B cell (primary cell): ENCODE results near the gene HIF3A. TPM values are rescaled to one million over a fixed set of nuclear protein-coding genes. Genes with fewer than 3 reads are reported as not detected.

ENCODE experiments used
- ATAC-seq: fragments of 200-7000 bp; cut with Tn5 transposase; one replicate; pipeline ENCODE4 v1.10.0; 2021; ENCODE audit warnings: low read depth, mild to moderate bottlenecking, moderate number of reproducible peaks, moderate library complexity
- CTCF ChIA-PET: fragments of 350-600 bp; sonication (Branson Sonifier 250); formaldehyde crosslinking; loops from one replicate; lab custom pipeline; 2021; ENCODE audit warnings: antibody characterized with exemption, inconsistent platforms; lab: Charles Lee
- POLR2A ChIA-PET: fragments of 350-600 bp; sonication (Branson Sonifier 250); formaldehyde crosslinking; loops from one replicate; lab custom pipeline; 2021; ENCODE audit warnings: antibody characterized with exemption; lab: Charles Lee
- DNase-seq: peaks from one replicate; pipeline ENCODE4 v3.0.0; 2013
- H2AFZ ChIP-seq: 2 replicates; pipeline ENCODE4 v1.6.1; 2012; ENCODE audit warnings: mild to moderate bottlenecking, low read depth, low read length; ENCODE audit not compliant: insufficient read depth, poor library complexity, severe bottlenecking
- H3K27ac ChIP-seq, 2 donors: 1 replicate in 1 of 2; 2 replicates in 1 of 2; pipeline ENCODE4 v1.5.1; 2012 to 2013; ENCODE audit warnings: low read length in 2 of 2, mild to moderate bottlenecking in 2 of 2, moderate library complexity in 1 of 2
- H3K27me3 ChIP-seq, 4 experiments: fragments of 200-600 bp in 1 of 4; sonication (generic) in 1 of 4; replicated peaks in 1 of 4; 1 replicate in 2 of 4; 2 replicates in 2 of 4; pipeline versions ENCODE4 v1.6.1 to v1.7.0; 2013 to 2016; ENCODE audit warnings: low read length in 3 of 4, mild to moderate bottlenecking in 2 of 4, mixed read lengths in 1 of 4, moderate library complexity in 1 of 4; ENCODE audit not compliant: insufficient read depth in 4 of 4, control insufficient read depth in 3 of 4; ENCODE audit errors: control extremely low read depth in 1 of 4
- H3K36me3 ChIP-seq, 2 experiments: replicated peaks in 1 of 2; 1 replicate in 1 of 2; 2 replicates in 1 of 2; pipeline versions ENCODE4 v1.6.1 to v1.7.1; 2013; ENCODE audit warnings: low read length in 1 of 2; ENCODE audit not compliant: insufficient read depth in 2 of 2, control insufficient read depth in 1 of 2; ENCODE audit errors: control extremely low read depth in 1 of 2, extremely low read depth in 1 of 2
- H3K4me1 ChIP-seq, 2 donors: fragments of 200-600 bp in 1 of 2; sonication (generic) in 1 of 2; 1 replicate in 1 of 2; 2 replicates in 1 of 2; pipeline versions ENCODE4 v1.5.1 to v1.6.1; 2013 to 2017; ENCODE audit warnings: low read length in 2 of 2; ENCODE audit not compliant: control insufficient read depth in 2 of 2, insufficient read depth in 2 of 2
- H3K4me2 ChIP-seq: replicated peaks from 2 replicates; pipeline ENCODE3; 2012; ENCODE audit warnings: mild to moderate bottlenecking, low read depth, low read length; ENCODE audit not compliant: poor library complexity, severe bottlenecking
- H3K4me3 ChIP-seq, 5 experiments: fragments of 200-600 bp in 1 of 5; sonication (generic) in 1 of 5; 1 replicate in 3 of 5; 2 replicates in 2 of 5; pipeline versions ENCODE4 v1.5.1 to v1.7.0; 2011 to 2016; ENCODE audit warnings: low read length in 4 of 5, mild to moderate bottlenecking in 4 of 5, low read depth in 2 of 5, control low read depth in 1 of 5, moderate library complexity in 1 of 5; ENCODE audit not compliant: insufficient read depth in 1 of 5; ENCODE audit errors: control extremely low read depth in 1 of 5, extremely low read depth in 1 of 5
- H3K79me2 ChIP-seq: fragments of 200-600 bp; sonication (generic); one replicate; pipeline ENCODE4 v1.6.0; 2016; ENCODE audit warnings: low read length; ENCODE audit not compliant: control insufficient read depth, insufficient read depth
- H3K9ac ChIP-seq: fragments of 200-600 bp; sonication (generic); 2 replicates; pipeline ENCODE4 v1.6.1; 2017; ENCODE audit warnings: mild to moderate bottlenecking, low read length, moderate library complexity
- H3K9me3 ChIP-seq, 3 donors: one replicate each; pipeline versions ENCODE4 v1.6.1 to v1.7.1; 2013; ENCODE audit warnings: low read length in 2 of 3; ENCODE audit not compliant: control insufficient read depth in 2 of 3, insufficient read depth in 1 of 3; ENCODE audit errors: control extremely low read depth in 1 of 3
- H4K20me1 ChIP-seq: 2 replicates; pipeline ENCODE4 v1.6.0; 2012; ENCODE audit warnings: mild to moderate bottlenecking, low read length; ENCODE audit not compliant: insufficient read depth, control insufficient read depth, poor library complexity, severe bottlenecking
- H3K27ac Mint-ChIP-seq: one replicate; pipeline ENCODE4 v1.8.0; 2021; ENCODE audit warnings: mixed read lengths
- H3K27me3 Mint-ChIP-seq: one replicate; pipeline ENCODE4 v1.8.0; 2021; ENCODE audit warnings: mixed read lengths
- H3K4me1 Mint-ChIP-seq: one replicate; pipeline ENCODE4 v1.8.0; 2021; ENCODE audit warnings: mixed read lengths
- H3K4me3 Mint-ChIP-seq: one replicate; pipeline ENCODE4 v1.8.0; 2021; ENCODE audit warnings: mixed read lengths
- H3K9me3 Mint-ChIP-seq: one replicate; pipeline ENCODE4 v1.8.0; 2022; ENCODE audit warnings: mixed read lengths; ENCODE audit not compliant: insufficient read depth
- EZH2 ChIP-seq: IDR thresholded peaks from 2 replicates; pipeline ENCODE4 v1.6.1; 2012; ENCODE audit warnings: borderline replicate concordance, low read depth, mild to moderate bottlenecking, moderate library complexity, low read length; ENCODE audit not compliant: insufficient read depth, poor library complexity, severe bottlenecking
- WGBS: methylation state at CpG from one replicate; pipeline ENCODE4 v1.1.5; 2013; ENCODE audit warnings: missing lambda C conversion rate; ENCODE audit not compliant: insufficient coverage; 5-methylcytosine and 5-hydroxymethylcytosine counted together
- intact Hi-C: fragments of 100-400 bp; cut with micrococcal nuclease; formaldehyde crosslinking; loops from one replicate; pipeline ENCODE4 v1.10.0; 2022
- polyA plus RNA-seq: library from polyadenylated mRNA; depleted of rRNA; stranded (reverse); fragments of >200 nt; gene quantifications from 2 replicates; pipeline ENCODE4 v1.2.3, GENCODE V29; 2012
- total RNA-seq, 2 donors: library from RNA; stranded (reverse); fragments of 120-200 nt in 1 of 2; gene quantifications; 1 replicate in 1 of 2; 2 replicates in 1 of 2; pipeline versions ENCODE4 v1.2.3 to v1.2.4, GENCODE V29; 2013 to 2022
- TF ChIP-seq, protein P1 (sequence below): fragments of 200-600 bp; IDR thresholded peaks from one replicate; pipeline ENCODE4 v1.8.0; 2022; ENCODE audit warnings: antibody characterized with exemption, mild to moderate bottlenecking

Gene HIF3A
- total and polyA plus RNA-seq, 2 donors (not counting 1 experiment from before 2014, with no cell fraction given): not detected

DNA sequence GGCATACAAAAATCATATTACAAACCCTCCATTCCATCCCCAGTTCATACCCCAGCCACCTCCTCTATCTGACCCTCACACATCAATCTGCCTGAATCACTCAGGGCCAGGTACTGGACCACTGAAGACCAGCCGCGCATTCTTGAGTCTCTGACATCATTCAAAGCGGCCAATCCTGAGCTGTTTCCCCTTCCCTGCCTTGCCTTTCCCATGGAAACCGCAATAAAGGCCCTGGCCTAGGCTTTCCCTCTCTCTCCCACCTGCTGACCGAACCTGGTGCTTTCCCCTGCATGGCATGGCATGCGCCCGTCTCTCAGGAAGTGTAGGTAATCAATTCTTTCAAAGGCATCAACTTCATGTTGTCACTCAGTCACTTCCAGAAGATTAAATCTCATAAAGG is 17.7 kb upstream of the HIF3A start:
- 92% methylated on average over 6 of the region's 7 CpGs for WGBS
- no peak overlapping the region for H3K27ac ChIP-seq
- Mint-ChIP-seq H3K27me3 (peaks cover 34% of the 10 kb centered on the region), H3K4me3 (no peak overlapping the region), H3K9me3 (no peaks in the 10 kb centered on the region), H3K4me1 (no peaks in the 10 kb centered on the region), H3K27ac (no peak overlapping the region)
- ATAC-seq: no peak
- H3K9me3 ChIP-seq: no peaks in the 10 kb centered on the region
- H3K27me3 ChIP-seq: no peaks in the 10 kb centered on the region
- H2AFZ ChIP-seq: no peak overlapping the region
- intact Hi-C loops: no loop called here
- H3K9ac ChIP-seq: no peak overlapping the region
- no peaks in the 10 kb centered on the region for H3K4me1 ChIP-seq
- no peak for DNase-seq
- no peaks in the 10 kb centered on the region for H4K20me1 ChIP-seq
- POLR2A ChIA-PET: no interaction called here
- no peaks in the 10 kb centered on the region for H3K79me2 ChIP-seq
- no peak overlapping the region for H3K4me2 ChIP-seq
- H3K4me3 ChIP-seq: no peak overlapping the region
- CTCF ChIA-PET: interaction anchor here (1.4 to 2.2 kb wide), 2 partner anchors 11 to 208 kb away, joined by 5 to 7 read pairs; no protein-coding TSS in a partner anchor
- TF ChIP-seq EZH2: no peak
- TF ChIP-seq, protein P1, sequence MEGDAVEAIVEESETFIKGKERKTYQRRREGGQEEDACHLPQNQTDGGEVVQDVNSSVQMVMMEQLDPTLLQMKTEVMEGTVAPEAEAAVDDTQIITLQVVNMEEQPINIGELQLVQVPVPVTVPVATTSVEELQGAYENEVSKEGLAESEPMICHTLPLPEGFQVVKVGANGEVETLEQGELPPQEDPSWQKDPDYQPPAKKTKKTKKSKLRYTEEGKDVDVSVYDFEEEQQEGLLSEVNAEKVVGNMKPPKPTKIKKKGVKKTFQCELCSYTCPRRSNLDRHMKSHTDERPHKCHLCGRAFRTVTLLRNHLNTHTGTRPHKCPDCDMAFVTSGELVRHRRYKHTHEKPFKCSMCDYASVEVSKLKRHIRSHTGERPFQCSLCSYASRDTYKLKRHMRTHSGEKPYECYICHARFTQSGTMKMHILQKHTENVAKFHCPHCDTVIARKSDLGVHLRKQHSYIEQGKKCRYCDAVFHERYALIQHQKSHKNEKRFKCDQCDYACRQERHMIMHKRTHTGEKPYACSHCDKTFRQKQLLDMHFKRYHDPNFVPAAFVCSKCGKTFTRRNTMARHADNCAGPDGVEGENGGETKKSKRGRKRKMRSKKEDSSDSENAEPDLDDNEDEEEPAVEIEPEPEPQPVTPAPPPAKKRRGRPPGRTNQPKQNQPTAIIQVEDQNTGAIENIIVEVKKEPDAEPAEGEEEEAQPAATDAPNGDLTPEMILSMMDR: no peak
- no peaks in the 10 kb centered on the region for H3K36me3 ChIP-seq

DNA sequence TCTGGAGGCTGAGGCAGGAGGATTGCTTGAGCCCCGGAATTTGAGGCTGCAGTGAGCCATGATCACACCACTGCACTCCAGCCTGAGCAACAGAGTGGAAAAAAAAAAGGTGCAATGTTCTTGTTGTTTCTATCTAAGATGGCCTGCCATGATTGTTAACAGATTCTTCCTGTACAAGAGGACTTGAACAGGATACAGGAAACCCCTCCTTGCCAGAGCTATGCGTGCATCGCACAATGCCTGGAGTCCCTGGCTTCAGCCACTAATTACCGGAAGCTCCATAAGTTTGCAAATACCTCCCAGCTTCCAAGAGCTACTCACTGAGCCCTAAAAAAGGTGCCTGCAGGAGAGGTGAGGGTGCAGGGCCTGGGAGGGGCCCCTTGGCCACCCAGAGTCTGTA is 13.1 kb upstream of the HIF3A start:
- POLR2A ChIA-PET: no interaction called here
- no peak overlapping the region for H3K27ac ChIP-seq
- no peak overlapping the region for H3K27ac Mint-ChIP-seq
- H3K4me3 ChIP-seq: no peak overlapping the region
- H4K20me1 ChIP-seq: no peaks in the 10 kb centered on the region
- no peaks in the 10 kb centered on the region for H3K4me1 Mint-ChIP-seq
- H3K9me3 Mint-ChIP-seq: no peaks in the 10 kb centered on the region
- H2AFZ ChIP-seq: no peak overlapping the region
- intact Hi-C loops: no loop called here
- H3K4me1 ChIP-seq: no peaks in the 10 kb centered on the region
- H3K79me2 ChIP-seq: no peaks in the 10 kb centered on the region
- CTCF ChIA-PET: interaction anchor here (0.7 to 1.7 kb wide), 2 partner anchors 16 to 230 kb away, joined by 3 to 4 read pairs; no protein-coding TSS in a partner anchor
- ATAC-seq: no peak
- 40% methylated on average over 3 of the region's 4 CpGs for WGBS
- H3K27me3 ChIP-seq: no peaks in the 10 kb centered on the region
- no peak for TF ChIP-seq EZH2
- TF ChIP-seq, protein P1: no peak
- peaks cover 0 to 3% (median 0%) of the 10 kb centered on the region in 3 donors for H3K9me3 ChIP-seq
- no peak overlapping the region for H3K4me3 Mint-ChIP-seq
- no peak for DNase-seq
- no peaks in the 10 kb centered on the region for H3K36me3 ChIP-seq
- H3K4me2 ChIP-seq: no peak overlapping the region
- H3K27me3 Mint-ChIP-seq: peaks cover 14% of the 10 kb centered on the region
- H3K9ac ChIP-seq: no peak overlapping the region
